Stimulated activated CD4-positive, alpha-beta T cell treated with anti-CD3 and anti-CD28 coated beads, Interleukin-4, amount 100 ng/mL, for 24 hours (primary cell): ENCODE results near the gene NLRP3.
"Not testable (repeated sequence)": the region's sequence is repeated elsewhere in the genome, so short reads cannot be mapped to it uniquely, and the experiment has no call there.

ENCODE experiments used
- DNase-seq: peaks from one replicate; pipeline ENCODE4 v3.0.0-alpha.2; 2020

NLRP3 gene

GRCh38 chr1:247440001-247440620 is 24.1 kb downstream of the NLRP3 start:
- no peak for DNase-seq

- DNase-seq, result no peak
Observed at GRCh38 chr1:247441606-247442005, 25.6 kb downstream of the NLRP3 start.

GRCh38 chr1:247442164-247442563 is 26.2 kb downstream of the NLRP3 start:
- DNase-seq, result no peak

GRCh38 chr1:247443641-247444040 is 27.7 kb downstream of the NLRP3 start:
- DNase-seq, result no peak

- DNase-seq, result no peak
Observed at GRCh38 chr1:247444571-247444970, 28.6 kb downstream of the NLRP3 start.

- no peak for DNase-seq
Observed at GRCh38 chr1:247445526-247446356, 29.8 kb downstream of the NLRP3 start.

- no peak for DNase-seq
Observed at GRCh38 chr1:247447162-247447909, 31.4 kb downstream of the NLRP3 start.

- DNase-seq, result peak; percentile 20
Observed at GRCh38 chr1:247448107-247448791, 32.3 kb downstream of the NLRP3 start.

- DNase-seq, result no peak
Observed at GRCh38 chr1:247451388-247452010, 35.5 kb downstream of the NLRP3 start.

- no peak for DNase-seq
Observed at GRCh38 chr1:247452447-247453039, 36.6 kb downstream of the NLRP3 start.

- DNase-seq, result no peak
Observed at GRCh38 chr1:247453245-247453644, 37.3 kb downstream of the NLRP3 start.

GRCh38 chr1:247453997-247454396 is 38.0 kb downstream of the NLRP3 start:
- no peak for DNase-seq

GRCh38 chr1:247456021-247456420 is 40.0 kb downstream of the NLRP3 start:
- no peak for DNase-seq

GRCh38 chr1:247456914-247457639 is 41.1 kb downstream of the NLRP3 start:
- no peak for DNase-seq

- DNase-seq, result no peak
Observed at GRCh38 chr1:247459507-247459906, 43.5 kb downstream of the NLRP3 start.

GRCh38 chr1:247465796-247466195 is 49.8 kb downstream of the NLRP3 start:
- no peak for DNase-seq

- no peak for DNase-seq
Observed at GRCh38 chr1:247467129-247467528, 51.2 kb downstream of the NLRP3 start.

- DNase-seq, result no peak
Observed at GRCh38 chr1:247468481-247469140, 52.6 kb downstream of the NLRP3 start.

- no peak for DNase-seq
Observed at GRCh38 chr1:247469141-247469535, 53.2 kb downstream of the NLRP3 start.

- not testable (repeated sequence) for DNase-seq
Observed at GRCh38 chr1:247470942-247471429, 55.0 kb downstream of the NLRP3 start.
